ENCODE measurements around the gene EFEMP1.

The EFEMP1 gene

GRCh38 chr2:55896633-55897032 lies 26.9 kb downstream of the EFEMP1 start:
- no peak for DNase-seq (ENCODE audit: low read depth)

GRCh38 chr2:55894720-55895119 lies 28.9 kb downstream of the EFEMP1 start:
- no peak for DNase-seq (ENCODE audit: low read depth)

DNA sequence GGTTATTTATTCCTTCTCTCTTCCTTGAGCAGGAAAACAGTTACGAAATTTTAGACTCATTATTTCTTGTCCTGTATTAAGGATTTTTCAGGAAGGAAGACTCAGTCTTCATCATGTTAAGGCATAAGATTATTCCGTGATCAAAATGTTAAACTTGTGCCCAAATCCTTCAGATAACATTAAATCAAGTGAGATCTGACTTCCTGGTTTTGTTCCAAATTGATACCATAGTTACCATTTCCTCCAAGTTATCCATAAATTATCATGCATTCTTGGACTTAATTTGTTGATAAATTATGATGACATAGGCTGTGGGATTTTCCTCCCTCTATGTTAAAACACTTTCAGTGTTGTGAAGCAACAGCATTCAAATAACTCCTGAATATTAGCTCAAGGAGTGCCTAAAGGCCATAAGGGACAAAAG lies 31.9 kb downstream of the EFEMP1 start:
- DNase-seq (ENCODE audit: low read depth) = peak; percentile 43

GRCh38 chr2:55888936-55889335 lies 34.6 kb downstream of the EFEMP1 start:
- peak; percentile 83 for DNase-seq (ENCODE audit: low read depth)

DNA sequence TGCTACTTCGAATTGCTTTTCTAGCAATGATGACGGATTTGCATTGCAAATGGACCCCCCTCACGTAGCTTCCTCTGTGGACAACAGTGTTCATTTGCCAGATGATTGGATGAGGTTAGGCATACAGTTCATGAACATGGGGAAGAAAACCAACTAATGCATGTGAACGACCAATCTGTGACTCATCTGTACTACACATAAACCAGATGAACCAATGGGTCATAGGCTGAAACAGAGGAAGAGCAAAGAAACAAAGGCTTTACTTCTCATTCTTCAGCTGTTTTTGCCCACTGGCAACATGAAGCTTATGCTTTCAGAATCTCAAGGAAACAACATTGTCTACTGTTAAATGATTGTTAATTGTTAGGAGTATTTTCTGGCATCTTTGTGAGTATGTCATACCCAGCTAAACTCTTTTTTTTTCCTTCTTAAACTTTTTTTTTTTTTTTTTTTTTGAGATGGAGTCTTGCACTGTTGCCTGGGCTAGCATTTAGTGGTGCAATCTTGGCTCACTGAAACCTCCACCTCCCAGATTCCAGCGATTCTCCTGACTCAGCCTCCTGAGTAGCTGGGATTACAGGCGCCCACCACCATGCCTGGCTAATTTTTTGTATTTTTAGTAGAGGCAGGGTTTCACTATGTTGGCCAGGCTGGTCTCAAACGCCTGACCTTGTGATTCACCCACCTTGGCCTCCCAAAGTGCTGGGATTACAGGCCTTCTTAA lies 35.5 kb downstream of the EFEMP1 start:
- DNase-seq (ENCODE audit: low read depth) = peak; percentile 83

GRCh38 chr2:55887351-55887750 lies 36.2 kb downstream of the EFEMP1 start:
- DNase-seq (ENCODE audit: low read depth) = peak; percentile 66

DNA sequence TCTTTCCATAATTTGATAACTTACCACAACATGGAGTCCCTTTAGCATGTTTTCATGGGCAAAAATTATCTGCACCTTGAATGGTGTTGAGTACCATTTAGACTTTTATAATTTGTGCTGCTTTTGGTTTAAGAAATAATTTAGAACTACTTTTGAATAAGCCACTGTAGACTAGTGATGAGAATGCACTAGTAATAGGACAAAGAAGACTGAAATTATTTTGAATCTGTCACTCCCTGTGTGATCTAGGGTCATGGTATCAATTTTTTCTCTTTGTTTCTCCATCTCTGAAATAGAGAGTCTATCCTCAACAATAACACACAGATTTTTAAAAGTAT lies 37.7 kb downstream of the EFEMP1 start:
- DNase-seq (ENCODE audit: low read depth) = no peak

DNA sequence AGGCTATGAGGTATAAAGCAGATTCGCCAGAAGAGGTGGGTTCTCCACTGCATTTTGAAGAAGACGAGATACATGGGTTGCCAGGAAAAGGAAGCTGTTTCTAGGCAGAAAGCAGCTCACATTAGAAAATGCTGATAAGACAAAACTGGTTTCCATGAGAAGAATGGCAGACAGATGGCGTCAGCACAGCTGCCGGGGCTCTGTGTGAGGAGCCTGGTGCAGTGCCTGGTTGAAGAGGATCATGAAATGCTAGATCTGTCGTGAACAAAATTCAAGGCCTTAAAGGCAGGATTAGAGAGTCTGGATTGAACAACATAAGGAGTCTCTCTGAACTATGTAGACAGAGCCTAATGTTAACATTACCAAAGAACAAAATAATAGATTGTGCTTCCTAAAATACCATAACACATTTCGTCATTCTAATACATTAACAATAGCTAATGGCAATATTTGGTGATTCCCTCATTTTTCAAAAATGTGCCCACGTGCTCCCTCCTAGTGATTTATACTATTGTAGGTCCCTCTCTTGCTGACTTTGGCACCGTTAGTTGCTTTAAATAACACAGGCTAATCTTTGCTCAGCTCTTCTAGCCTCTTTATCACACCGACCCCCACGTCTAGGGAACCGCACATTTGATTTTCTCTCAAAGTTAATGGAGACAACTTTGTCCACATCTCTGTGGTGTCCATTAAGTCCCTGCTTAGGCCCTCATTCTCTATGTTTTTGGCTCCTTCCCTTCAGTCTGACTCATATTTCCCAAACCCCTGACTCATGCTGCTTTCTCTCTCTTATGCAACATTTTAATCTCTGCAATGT lies 38.2 kb downstream of the EFEMP1 start:
- peak; percentile 98 for DNase-seq (ENCODE audit: low read depth)

DNA sequence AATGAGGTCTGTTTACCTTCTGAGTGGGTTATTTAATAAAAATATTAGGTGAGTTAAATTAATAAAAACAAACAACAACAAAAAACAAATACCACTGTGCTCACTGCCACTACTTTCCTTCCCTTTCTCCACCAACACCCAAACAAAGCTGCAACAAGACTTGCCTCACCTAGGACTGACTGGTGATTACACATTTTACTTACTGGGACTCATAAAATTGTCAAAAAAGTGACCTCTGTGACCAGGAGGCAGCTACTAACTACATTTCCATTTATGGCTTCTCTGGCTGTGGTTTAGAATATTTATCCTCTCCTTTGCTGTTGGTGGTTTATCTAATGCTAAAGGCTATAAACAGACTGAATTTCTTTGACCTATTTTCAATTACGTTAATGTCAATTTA lies 39.8 kb downstream of the EFEMP1 start:
- peak; percentile 59 for DNase-seq (ENCODE audit: low read depth)

DNA sequence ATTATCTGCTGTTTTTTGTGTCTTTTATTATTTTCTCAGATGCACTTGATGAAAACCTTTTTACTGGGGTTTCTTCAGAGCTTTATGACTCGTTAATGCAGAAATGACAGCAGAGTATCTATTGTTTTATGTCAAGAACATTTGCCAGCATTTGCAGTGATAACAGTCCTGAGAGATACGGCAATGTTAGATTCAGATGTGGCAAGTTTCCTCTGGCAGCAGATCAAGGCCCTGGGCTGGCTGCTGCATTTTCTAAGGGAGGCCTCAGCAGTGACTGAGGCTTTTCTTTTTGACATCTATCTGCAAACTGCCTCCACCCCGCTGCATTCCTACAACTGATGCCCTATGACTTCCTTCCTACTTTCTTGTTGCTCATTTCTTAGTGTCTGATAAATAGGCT lies 40.2 kb downstream of the EFEMP1 start:
- DNase-seq (ENCODE audit: low read depth) = peak; percentile 73

DNA sequence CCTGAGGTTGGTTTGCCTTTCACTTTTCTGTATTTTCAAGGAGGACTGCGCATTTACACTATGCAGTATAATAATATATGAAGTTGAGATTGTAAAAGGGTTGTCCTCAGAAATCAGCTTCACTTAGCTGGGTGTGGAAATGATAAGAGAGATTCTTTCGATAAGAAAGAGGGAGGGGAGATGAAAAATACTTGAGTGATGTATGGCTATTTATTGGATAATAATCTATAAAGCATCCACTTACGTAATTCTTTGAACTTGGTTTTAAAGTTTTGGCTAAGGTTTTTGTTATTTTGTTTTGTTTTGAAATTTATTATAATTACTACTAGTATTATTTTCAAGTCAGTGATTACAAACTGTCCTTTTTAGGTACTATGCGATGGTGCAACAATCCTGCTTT lies 40.6 kb downstream of the EFEMP1 start:
- no peak for DNase-seq (ENCODE audit: low read depth)

GRCh38 chr2:55880416-55881143 lies 43.0 kb downstream of the EFEMP1 start:
- DNase-seq (ENCODE audit: low read depth) = no peak

GRCh38 chr2:55879976-55880375 lies 43.6 kb downstream of the EFEMP1 start:
- peak; percentile 46 for DNase-seq (ENCODE audit: low read depth)

DNA sequence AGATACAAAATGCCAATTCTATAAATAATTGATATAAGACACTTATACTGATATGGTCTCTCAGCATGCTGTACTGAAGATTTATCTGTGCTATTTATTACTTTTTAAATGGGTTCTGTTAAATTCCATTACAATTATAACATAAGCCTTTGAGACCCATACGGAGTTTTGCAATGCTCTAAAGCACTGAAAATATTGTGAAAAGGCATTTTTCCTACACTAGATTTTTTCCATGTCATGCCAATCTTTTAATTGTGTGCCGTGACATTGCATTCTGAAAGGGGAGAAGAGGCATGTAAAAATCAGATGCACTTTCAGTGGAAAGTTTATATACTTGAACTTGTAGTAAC lies 46.5 kb downstream of the EFEMP1 start:
- DNase-seq (ENCODE audit: low read depth) = peak; percentile 85

GRCh38 chr2:55876429-55877086 lies 47.0 kb downstream of the EFEMP1 start:
- DNase-seq (ENCODE audit: low read depth) = no peak

DNA sequence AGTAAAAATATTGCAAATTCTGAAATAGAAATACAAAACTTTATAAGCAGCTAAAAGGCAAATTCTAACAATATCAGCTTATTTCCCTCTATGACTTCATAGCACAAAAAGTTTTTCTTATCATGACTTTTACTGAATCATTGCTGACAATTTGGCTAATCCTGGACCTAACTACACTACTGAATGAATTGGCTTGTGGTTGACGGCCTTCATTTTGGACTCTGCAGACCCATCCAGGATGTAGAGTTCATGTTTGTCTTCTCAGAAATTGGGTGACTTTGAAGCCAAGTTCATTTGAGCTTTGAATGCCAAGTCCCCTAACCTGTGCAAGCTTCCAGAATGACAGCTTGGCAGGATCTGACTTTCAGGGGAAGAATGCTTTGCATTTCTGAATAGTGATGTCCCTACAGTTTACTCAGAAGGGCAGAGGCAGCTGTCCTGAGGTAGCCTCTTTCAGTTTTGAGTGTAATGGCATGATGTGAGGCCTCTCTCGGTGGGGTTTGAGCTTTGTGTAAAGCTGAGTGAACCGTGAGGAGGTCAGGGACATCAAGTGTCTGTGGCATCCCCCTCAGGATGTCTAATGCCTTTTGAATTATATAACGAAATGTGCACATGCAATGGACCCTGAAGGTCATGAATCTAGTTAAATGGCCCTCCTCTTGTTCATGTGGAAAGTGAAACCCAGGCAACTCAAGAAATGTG lies 48.0 kb downstream of the EFEMP1 start:
- DNase-seq (ENCODE audit: low read depth) = peak; percentile 74

DNA sequence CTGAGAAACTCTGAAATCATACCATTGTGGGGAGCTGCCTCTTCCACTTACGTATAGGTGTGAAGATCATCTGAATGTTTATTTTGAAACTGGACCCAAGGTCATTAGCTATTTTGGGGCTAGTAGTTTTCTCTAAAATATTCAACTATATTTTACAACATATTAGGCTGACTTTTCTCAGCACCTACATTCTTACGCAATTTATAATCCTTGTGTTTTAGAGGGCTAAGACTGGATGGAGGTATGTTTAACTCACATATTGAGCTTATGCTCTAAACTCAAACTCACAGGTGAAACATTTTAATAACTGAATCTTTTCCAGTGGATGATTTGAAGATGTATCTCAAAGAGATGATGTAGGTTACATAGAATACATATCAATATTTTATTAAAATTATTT lies 49.2 kb downstream of the EFEMP1 start:
- no peak for DNase-seq (ENCODE audit: low read depth)

GRCh38 chr2:55871637-55872036 lies 51.9 kb downstream of the EFEMP1 start:
- DNase-seq (ENCODE audit: low read depth) = no peak

- peak; percentile 93 for DNase-seq (ENCODE audit: low read depth)
Observed at GRCh38 chr2:55869637-55870325, 53.8 kb downstream of the EFEMP1 start.

- no peak for DNase-seq (ENCODE audit: low read depth)
Observed at GRCh38 chr2:55865096-55865835, 58.3 kb downstream of the EFEMP1 start.
